ENCODE measurements around the gene C7orf33.
"Not testable (repeated sequence)": the region's sequence is repeated elsewhere in the genome, so short reads cannot be mapped to it uniquely, and the experiment has no call there.

The C7orf33 gene

GRCh38 chr7:148581624-148582023 is 8.9 kb upstream of the C7orf33 start:
- DNase-seq: peak in 1 of 2 donors; percentile 25

GRCh38 chr7:148584154-148584827 is 6.3 kb upstream of the C7orf33 start:
- no peak for DNase-seq

GRCh38 chr7:148585399-148585798 is 5.2 kb upstream of the C7orf33 start:
- no peak for DNase-seq

GRCh38 chr7:148587076-148587475 is 3.5 kb upstream of the C7orf33 start:
- no peak for DNase-seq

DNA sequence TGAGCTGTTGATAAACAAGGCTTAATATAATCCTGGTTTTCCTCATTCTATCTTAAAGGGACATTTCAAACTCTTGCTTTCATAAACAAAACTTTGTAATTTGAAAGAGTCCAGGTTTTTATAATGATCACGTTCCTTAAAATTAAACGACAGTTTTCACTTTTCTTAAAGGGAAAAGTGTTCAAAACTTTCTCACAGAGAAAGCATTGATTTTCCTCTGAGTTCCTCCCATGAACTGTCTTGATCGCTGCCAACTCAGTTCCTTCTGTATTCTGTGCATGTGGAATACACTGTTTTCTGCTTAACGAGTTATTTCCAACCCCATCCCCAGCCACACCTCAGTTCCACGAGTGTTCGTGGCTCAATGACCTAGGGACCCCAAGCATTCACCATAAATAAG is 2.4 kb upstream of the C7orf33 start:
- no peak for DNase-seq

- no peak for DNase-seq
Observed at GRCh38 chr7:148588670-148589131, 1.9 kb upstream of the C7orf33 start.

- no peak for DNase-seq
Observed at GRCh38 chr7:148589640-148590039, 926 bp upstream of the C7orf33 start.

- DNase-seq: not testable (repeated sequence)
Observed at GRCh38 chr7:148596354-148596753, 5.8 kb downstream of the C7orf33 start.

GRCh38 chr7:148598351-148598750 is 7.8 kb downstream of the C7orf33 start:
- no peak for DNase-seq

DNA sequence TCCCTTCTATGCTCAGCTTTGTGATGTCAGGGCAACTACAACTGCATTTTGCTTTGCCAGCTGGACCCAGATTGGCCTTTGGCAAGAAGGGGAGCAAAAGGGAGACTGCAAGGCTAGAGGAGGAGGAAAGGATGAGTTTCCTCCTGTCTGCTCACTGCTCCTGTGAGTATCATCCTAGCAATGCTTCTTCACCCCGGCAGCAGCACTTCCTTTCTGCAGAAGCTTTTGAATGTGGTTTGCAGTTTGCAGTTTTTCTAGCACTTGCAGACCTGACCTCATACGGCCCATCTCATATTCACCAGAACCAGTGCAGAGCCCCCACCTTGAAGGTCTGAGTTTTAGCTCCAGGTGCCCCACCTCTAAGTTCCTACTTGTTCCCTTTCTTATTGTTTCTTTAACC is 14.8 kb downstream of the C7orf33 start:
- DNase-seq: no peak

DNA sequence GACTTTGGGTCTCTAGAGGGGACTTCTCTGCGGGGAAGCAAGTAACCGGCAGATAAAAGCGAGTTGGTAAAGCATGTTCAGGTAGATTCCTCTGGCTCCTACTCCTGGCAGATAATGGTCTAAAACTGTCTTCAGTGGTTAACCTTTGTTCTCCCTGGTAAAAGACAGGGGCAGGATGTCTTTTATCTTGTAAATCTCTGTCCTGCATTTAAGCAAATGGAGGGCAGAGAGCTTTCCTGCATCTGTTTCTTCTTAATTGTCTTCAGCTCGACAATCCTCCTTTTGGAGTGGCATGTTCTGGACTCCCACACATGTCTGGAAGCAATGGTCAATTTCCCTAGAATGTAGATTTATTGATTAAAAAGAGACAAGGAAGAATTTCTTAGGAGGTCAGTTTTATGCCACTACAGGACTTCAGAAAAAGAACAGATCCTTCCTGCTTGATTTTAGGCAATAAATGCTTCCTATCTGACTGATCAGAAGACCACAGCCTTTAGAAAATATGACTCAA is 16.6 kb downstream of the C7orf33 start:
- no peak for DNase-seq

DNA sequence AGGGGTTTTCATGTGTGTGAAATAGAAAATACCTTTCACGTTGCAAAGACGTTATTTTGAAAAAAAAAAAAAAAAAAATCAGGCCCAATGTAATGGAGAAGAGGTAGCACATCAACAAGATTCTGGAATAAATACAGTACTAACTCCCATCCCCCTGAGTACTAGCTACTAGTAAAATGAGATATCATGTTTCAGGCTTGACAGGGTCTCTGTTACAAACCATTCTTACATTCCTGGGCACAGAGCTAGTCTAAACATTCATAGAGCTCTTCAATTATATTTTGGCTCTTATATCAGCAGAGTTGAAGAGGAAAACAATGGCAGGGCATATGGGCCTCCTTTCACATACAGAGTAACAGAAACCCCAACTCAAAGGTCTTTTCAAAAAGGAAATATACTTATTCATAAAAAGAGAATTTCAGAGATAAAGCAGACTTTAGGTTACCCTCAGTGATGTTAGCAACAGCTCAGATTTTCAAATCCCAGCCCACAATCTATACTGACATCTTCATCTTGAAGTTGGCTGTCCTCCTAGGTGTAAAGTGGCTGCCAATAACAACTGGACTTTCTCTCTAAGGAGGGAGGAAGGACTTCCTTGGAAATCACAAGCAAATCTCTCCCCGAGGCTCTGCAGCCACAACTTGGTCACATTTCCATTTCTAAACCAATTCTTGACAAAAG is 18.6 kb downstream of the C7orf33 start:
- no peak for DNase-seq

DNA sequence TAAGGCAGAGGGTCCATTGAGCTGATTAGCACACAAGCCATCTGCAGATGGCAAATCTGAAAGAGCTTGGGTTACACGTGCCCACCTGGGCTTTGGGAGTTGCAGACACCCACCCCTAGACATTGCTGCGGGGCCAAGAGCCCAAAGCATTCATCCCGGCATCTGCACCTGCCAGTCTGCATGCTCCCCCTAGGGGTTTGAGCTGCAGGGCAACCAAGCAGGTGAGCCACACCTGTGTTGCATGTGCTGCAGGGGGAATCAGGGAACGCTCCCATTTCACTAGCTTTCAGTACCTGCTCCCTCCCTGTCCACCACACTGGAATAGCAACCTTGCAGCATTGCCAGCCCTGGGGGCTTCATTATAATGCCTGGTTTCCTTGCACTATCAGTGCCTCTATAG is 21.1 kb downstream of the C7orf33 start:
- no peak for DNase-seq

DNA sequence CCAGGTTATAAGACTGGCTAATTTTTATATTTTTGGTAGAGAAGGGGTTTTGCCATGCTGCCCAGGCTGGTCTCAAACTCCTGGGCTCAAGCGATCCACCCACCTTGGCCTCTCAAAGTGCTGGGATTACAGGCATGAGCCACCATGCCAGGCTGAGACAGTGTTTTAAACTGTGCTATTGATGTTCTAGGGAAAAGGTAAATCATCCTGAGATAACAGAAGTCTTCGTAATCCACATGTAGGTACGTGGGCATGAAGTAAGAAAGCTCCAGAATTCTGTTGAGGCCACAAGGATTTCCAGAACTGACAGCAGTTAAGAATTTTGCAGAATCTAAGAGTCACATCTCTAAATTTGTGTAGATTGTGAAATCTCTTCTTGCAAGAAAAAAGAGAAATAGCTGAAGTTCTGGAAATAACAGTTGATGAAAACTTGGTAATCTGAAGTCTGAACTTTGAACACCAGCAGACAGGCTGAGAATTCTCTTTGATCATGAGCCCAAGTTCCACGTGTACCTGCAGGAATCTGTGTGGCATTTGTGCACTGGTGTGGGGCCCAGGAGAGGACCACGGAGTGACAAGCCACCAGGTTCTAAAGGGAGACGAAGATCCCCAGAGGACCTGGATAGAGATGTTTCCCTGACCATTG is 24.6 kb downstream of the C7orf33 start:
- no peak for DNase-seq

- peak in 1 of 2 donors; percentile 24 for DNase-seq
Observed at GRCh38 chr7:148620749-148621359, 30.3 kb downstream of the C7orf33 start.

DNA sequence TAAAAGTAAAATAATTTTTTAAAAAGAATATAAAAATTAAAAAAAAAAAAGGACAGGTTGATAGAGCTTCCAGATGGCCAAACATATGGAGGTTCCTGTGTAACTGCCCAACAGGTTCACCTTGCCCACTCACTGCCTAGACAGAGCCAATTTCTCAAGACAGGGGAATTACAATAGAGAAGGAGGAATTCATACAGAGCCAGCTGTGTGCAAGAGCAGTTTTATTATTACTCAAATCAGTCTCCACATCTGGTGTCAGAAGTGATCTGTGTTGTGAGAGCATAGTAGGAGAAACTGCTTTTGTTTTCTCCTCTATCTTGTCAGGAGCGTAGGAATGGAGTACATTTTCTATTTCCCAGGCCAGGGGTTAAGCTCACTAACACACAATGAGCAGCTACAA is 31.0 kb downstream of the C7orf33 start:
- no peak for DNase-seq

DNA sequence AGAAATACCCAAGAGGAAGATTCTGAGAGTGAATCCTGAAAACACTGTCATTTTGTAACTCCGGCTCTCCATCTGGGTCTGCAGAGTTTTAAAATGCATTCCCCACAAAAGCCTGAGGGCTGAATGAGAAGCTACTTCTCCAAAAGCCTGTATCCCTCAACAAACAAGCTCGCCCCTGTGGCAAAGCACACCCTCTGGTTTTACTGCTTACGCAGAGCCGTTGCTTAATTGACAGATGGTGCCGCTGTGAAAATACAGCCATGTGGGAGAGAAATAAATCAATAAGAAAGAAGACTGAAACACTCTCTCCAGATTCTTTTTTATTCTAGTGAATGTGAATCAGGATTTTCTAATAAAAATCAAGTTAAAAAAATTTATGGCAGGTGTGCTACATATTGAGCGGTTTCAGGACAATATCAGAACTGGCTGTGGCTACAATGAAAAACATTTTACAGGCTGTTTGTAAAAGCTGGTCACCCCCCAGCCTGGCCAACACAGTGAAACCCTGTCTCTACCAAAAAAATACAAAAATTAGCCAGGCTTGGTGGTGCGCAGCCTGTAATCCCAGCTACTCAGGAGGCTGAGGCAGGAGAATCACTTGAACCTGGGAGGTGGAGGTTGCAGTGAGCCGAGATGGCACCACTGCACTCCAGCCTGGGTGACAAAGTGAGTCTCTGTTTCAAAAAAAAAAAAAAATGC is 32.5 kb downstream of the C7orf33 start:
- DNase-seq: no peak

DNA sequence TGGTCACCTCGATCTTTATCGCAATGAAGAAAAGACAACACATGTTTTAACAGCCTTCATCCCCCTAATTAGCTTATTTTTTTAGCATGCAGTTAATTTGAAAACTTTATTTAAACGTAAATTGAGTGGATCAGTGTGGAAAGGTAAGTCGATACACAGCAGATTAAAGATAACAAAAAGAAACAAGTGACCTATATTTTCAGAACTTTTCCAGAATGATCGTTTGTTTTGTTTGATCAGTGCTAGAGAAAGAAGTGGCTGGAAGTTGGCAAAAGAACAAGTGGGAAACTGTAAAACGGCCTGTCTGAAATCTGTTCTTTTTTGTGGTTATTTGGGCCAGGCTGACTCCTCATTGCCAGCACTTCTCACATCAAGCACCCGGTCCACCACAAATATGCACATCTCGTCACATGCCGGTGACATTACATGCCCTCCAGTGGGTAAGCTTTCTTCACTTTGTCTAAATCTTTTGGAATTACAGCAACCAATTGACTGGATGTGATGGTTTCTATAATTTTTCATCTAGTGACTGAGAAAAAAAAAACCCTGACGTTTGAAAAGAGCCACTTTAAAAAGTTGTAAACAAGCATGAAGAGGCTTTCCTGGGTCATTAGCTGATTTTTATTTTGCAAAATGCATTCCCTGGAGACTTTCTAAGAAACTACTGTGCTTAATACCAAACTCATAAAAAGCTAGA is 33.2 kb downstream of the C7orf33 start:
- no peak for DNase-seq

DNA sequence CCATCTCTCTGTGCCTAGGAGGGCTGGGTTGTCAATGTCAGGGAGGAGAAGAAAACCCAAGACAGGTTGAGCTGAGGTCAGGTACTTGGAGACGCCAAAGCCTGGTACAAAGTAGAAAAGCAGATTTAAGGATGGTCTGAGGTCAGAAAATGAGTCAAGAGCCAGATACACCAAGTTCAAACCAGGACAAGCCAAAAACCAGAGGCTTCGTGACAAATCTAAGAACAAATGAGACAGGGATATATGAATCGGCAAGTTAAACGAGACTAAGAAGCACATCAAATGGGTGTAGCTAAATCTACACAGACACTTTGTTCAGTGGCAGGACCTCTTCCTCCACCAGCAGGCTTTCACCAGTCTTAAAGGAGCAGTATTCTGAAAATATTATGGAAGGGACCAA is 34.2 kb downstream of the C7orf33 start:
- no peak for DNase-seq

DNA sequence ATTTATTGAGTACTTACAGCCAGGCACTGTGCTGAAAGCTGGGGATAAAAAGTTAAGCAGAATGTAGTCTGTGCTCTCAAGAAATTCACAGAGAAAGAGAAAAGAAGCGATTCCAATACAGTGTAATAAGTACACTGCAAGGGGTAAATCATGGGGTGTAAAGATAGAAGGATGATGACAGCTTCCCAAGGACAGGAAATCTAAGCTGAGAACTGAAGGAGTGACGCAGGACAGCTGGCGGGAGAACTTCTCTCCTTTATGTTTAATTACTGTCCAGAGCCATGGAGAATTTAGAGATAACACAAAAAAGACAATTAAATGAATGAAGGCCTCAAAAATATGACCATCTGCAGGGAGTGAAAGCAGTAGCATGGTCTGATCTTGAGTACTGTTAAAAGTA is 34.8 kb downstream of the C7orf33 start:
- DNase-seq: no peak

DNA sequence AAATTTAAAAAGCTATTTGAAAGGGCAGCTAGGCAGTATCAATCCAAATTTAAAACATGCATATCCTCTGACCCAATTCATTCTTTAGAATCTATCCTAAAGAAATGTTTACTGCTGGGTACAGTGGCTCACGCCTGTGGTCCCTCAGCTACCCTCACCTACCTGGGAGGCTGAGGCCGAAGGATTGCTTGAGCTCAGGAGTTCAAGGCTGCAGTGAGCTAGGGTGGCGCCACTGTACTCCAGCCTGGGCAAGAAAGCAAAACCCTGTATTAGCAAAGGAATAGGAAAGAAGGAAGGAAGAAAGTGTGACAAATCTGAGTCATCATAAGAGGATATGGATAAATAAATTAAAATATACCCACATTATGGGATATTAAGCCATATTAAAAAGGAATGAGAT is 36.3 kb downstream of the C7orf33 start:
- no peak for DNase-seq

- no peak for DNase-seq
Observed at GRCh38 chr7:148628011-148628410, 37.4 kb downstream of the C7orf33 start.
